Activated B cell treated with CpG ODN at 0.5 μM for 24 hours (primary cell): ENCODE measurements around the gene MYL10. TPM values are rescaled to one million over a fixed set of nuclear protein-coding genes. Genes with fewer than 3 reads are reported as not detected.

Experiments used
- ATAC-seq: fragments of 200-7000 bp; cut with Tn5 transposase; one replicate; pipeline ENCODE4 v1.10.0; 2021; ENCODE audit warnings: low read depth, mild to moderate bottlenecking, moderate library complexity
- CTCF ChIA-PET: fragments of 350-600 bp; sonication (Branson Sonifier 250); formaldehyde crosslinking; loops from one replicate; lab custom pipeline; 2021; ENCODE audit warnings: antibody characterized with exemption; lab: Charles Lee
- POLR2A ChIA-PET: fragments of 350-600 bp; sonication (Branson Sonifier 250); formaldehyde crosslinking; loops from one replicate; lab custom pipeline; 2021; ENCODE audit warnings: antibody characterized with exemption; lab: Charles Lee
- DNase-seq: peaks from one replicate; pipeline ENCODE4 v3.0.0; 2022
- H3K27ac Mint-ChIP-seq: one replicate; pipeline ENCODE4 v1.8.0; 2020; ENCODE audit warnings: mixed read lengths
- H3K27me3 Mint-ChIP-seq: one replicate; pipeline ENCODE4 v1.8.0; 2021; ENCODE audit warnings: mixed read lengths
- H3K36me3 Mint-ChIP-seq: one replicate; pipeline ENCODE4 v1.8.0; 2021; ENCODE audit warnings: low read depth, mixed read lengths
- H3K4me1 Mint-ChIP-seq: one replicate; pipeline ENCODE4 v1.8.0; 2021; ENCODE audit warnings: mixed read lengths
- H3K4me3 Mint-ChIP-seq: one replicate; pipeline ENCODE4 v1.8.0; 2020; ENCODE audit warnings: mild to moderate bottlenecking, mixed read lengths
- H3K9me3 Mint-ChIP-seq: one replicate; pipeline ENCODE4 v1.8.0; 2020; ENCODE audit warnings: mixed read lengths
- intact Hi-C: fragments of 100-400 bp; cut with micrococcal nuclease; formaldehyde crosslinking; loops from one replicate; pipeline ENCODE4 v1.15.1; 2024
- total RNA-seq: library from RNA; stranded (reverse); gene quantifications from 2 replicates; pipeline ENCODE4 v1.2.3, GENCODE V29; 2022
- TF ChIP-seq, protein P1 (sequence below): fragments of 200-600 bp; IDR thresholded peaks from one replicate; pipeline ENCODE4 v1.8.0; 2022; ENCODE audit warnings: antibody characterized with exemption, mild to moderate bottlenecking

MYL10 gene
- total RNA-seq, 1 donor from 2014 or later: not detected

DNA sequence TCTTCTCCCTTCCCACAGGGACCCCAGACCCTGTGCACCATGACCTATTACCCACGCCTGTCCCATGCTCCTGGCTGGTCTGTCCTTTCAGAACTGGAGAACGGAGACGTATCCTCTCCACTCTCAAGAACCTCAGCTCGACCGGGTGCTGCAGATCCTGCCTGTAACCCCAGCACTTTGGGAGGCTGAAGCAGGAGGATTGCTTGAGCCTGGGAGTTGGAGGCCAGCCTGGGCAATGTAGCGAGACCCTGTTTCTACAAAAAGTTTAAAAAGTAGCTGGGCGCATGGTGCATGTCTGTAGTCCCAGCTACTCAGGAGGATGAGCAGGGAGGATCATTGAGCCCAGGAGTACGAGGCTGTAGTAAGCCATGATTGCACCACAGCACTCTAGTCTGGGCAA, 37.2 kb upstream of the MYL10 start:
- H3K9me3 Mint-ChIP-seq: peaks cover 7% of the 10 kb centered on the region
- intact Hi-C loops: no loop called here
- no peaks in the 10 kb centered on the region for H3K4me1 Mint-ChIP-seq
- no peaks in the 10 kb centered on the region for H3K36me3 Mint-ChIP-seq
- TF ChIP-seq, protein P1, sequence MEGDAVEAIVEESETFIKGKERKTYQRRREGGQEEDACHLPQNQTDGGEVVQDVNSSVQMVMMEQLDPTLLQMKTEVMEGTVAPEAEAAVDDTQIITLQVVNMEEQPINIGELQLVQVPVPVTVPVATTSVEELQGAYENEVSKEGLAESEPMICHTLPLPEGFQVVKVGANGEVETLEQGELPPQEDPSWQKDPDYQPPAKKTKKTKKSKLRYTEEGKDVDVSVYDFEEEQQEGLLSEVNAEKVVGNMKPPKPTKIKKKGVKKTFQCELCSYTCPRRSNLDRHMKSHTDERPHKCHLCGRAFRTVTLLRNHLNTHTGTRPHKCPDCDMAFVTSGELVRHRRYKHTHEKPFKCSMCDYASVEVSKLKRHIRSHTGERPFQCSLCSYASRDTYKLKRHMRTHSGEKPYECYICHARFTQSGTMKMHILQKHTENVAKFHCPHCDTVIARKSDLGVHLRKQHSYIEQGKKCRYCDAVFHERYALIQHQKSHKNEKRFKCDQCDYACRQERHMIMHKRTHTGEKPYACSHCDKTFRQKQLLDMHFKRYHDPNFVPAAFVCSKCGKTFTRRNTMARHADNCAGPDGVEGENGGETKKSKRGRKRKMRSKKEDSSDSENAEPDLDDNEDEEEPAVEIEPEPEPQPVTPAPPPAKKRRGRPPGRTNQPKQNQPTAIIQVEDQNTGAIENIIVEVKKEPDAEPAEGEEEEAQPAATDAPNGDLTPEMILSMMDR: no peak
- POLR2A ChIA-PET: no interaction called here
- ATAC-seq: no peak
- no peak overlapping the region for H3K27ac Mint-ChIP-seq
- CTCF ChIA-PET: no interaction called here
- DNase-seq: no peak
- no peak overlapping the region for H3K4me3 Mint-ChIP-seq
- no peaks in the 10 kb centered on the region for H3K27me3 Mint-ChIP-seq

DNA sequence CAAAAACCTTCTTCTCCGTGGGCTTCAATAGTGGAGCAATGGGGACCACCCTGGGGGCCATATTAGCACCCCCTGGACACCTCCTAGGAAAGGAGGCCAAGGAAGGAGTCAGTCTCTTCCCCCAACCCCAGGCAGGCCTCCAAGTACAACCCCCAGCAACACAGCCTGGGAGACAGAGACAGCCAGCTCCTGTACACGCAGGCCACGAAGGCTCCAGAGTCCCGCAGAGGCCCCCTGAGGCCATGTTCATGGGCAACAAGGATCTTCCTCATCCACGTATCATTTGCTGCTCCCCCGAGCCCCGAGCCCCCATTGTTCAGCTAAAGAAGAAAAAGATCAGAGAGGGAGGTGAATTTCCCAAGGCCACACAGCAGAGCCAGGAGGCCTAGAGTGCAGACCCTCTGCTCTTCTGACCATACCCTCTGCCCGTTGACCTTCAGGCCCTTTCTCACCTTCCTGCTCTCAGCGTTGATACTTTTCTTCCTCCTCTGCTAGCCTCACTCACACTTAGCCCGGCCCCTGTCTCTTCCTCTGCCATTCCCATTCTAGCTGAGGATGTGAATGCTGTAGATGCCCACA, 35.9 kb upstream of the MYL10 start:
- Mint-ChIP-seq H3K36me3 (no peaks in the 10 kb centered on the region), H3K27ac (no peak overlapping the region), H3K4me3 (no peak overlapping the region), H3K9me3 (peaks cover 7% of the 10 kb centered on the region), H3K27me3 (peaks cover 3% of the 10 kb centered on the region), H3K4me1 (no peaks in the 10 kb centered on the region)
- DNase-seq (no peak), ATAC-seq (no peak)
- intact Hi-C loops: no loop called here
- TF ChIP-seq, protein P1: no peak
- ChIA-PET CTCF (no interaction called here), POLR2A (no interaction called here)

DNA sequence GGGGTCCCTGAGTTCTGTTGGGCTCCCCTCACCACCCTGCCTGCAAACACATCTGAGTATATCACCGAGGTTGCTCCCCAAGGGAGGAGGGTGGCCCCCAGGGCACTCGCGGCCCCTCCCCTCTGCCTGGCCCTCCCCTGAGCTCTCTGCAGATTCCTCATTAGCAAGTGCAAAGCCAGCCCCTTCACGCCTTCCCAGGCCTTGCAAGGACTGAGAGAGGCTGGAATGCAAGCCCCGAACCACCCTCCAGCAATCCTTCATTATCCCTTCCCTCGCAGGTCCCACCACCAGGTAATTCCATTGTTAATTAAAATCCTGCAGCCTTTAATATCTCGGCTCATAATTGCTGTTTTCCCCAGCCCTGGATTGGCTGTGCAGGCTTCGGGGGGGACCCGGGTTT, 35.3 kb upstream of the MYL10 start:
- H3K27me3 Mint-ChIP-seq: peaks cover 3% of the 10 kb centered on the region
- CTCF ChIA-PET: no interaction called here
- POLR2A ChIA-PET: no interaction called here

DNA sequence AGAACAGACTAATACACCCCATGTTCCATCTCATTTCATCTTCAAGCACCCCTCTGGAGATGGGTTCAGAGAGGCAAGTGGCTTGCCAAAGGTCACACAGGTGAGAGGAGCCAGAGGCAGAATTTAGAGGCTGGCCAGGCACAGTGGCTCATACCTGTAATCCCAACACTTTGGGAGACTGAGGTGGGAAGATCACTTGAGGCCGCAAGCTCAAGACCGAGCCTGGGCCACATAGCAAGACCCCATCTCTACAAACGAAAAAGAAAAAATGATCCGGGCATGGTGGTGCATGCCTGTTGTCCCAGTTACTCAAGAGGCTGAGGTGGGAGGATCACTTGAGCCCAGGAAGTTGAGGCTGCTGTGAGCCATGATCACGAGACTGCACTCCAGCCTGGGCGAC, 34.7 kb upstream of the MYL10 start:
- ChIA-PET CTCF (no interaction called here), POLR2A (no interaction called here)
- intact Hi-C loops: no loop called here
- H3K36me3 Mint-ChIP-seq: no peaks in the 10 kb centered on the region
- H3K9me3 Mint-ChIP-seq: peaks cover 7% of the 10 kb centered on the region
- peaks cover 3% of the 10 kb centered on the region for H3K27me3 Mint-ChIP-seq
- H3K4me1 Mint-ChIP-seq: no peaks in the 10 kb centered on the region
- no peak for ATAC-seq
- TF ChIP-seq, protein P1: no peak
- no peak for DNase-seq
- no peak overlapping the region for H3K27ac Mint-ChIP-seq
- no peak overlapping the region for H3K4me3 Mint-ChIP-seq

More for the DNA sequence above, 35.3 kb upstream of the MYL10 start:
- ATAC-seq (no peak), DNase-seq (no peak)
- H3K9me3 Mint-ChIP-seq: peaks cover 7% of the 10 kb centered on the region
- no peaks in the 10 kb centered on the region for H3K4me1 Mint-ChIP-seq
- TF ChIP-seq, protein P1: no peak
- intact Hi-C loops: no loop called here
- no peaks in the 10 kb centered on the region for H3K36me3 Mint-ChIP-seq
- no peak overlapping the region for H3K4me3 Mint-ChIP-seq
- H3K27ac Mint-ChIP-seq: no peak overlapping the region

DNA sequence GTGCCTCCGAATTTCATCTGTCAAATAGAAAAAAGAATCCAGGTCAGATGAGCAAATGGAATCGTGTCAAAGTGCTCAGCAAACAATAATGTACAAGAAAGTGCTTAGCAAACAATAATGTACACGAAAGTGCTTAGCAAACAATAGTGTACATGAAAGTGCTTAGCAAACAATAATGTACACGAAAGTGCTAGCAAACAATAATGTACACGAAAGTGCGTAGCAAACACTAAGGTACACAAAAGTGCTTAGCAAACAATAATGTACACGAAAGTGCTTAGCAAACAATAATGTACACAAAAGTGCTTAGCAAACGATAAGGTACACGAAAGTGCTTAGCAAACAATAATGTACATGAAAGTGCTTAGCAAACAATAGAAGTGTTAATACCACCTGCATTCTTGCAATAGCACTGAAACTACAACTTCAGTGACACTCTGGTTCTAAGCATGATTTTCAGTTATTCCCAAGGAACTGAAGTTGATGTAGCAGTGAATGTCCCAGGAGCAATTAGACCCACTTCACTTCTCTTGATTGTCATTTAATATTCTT, 33.4 kb upstream of the MYL10 start:
- peaks cover 5% of the 10 kb centered on the region for H3K27me3 Mint-ChIP-seq
- CTCF ChIA-PET: no interaction called here
- no peak for ATAC-seq

More for the DNA sequence above, 33.4 kb upstream of the MYL10 start:
- POLR2A ChIA-PET: no interaction called here
- H3K4me1 Mint-ChIP-seq: no peaks in the 10 kb centered on the region
- DNase-seq: no peak
- no peak overlapping the region for H3K4me3 Mint-ChIP-seq
- intact Hi-C loops: no loop called here
- H3K36me3 Mint-ChIP-seq: no peaks in the 10 kb centered on the region
- H3K27ac Mint-ChIP-seq: no peak overlapping the region
- TF ChIP-seq, protein P1: no peak
- H3K9me3 Mint-ChIP-seq: peaks cover 7% of the 10 kb centered on the region
